IPS-11a (cell line): ENCODE measurements around the gene MCF2L2.
"Not testable (repeated sequence)": the region's sequence is repeated elsewhere in the genome, so short reads cannot be mapped to it uniquely, and the experiment has no call there.

Source experiments
- H3K4me3 ChIP-seq: one replicate; pipeline ENCODE4 v1.5.1; 2013; ENCODE audit warnings: low read depth, low read length, control low read depth

MCF2L2 gene

GRCh38 chr3:183428447-183429211 lies at the start of gene MCF2L2:
Gene MCF2L2, minus strand, starts transcription at chr3:183428619. Its CDS starts 642 bp downstream, at chr3:183427977.
- H3K4me3 ChIP-seq = peak within 1 kb of the TSS; percentile 78

- no peak overlapping the region for H3K4me3 ChIP-seq
Measured at GRCh38 chr3:183477801-183478456, 49.5 kb upstream of the MCF2L2 start.

GRCh38 chr3:183475764-183476162 lies 47.3 kb upstream of the MCF2L2 start:
- not testable (repeated sequence) for H3K4me3 ChIP-seq

- H3K4me3 ChIP-seq = no peak overlapping the region
Measured at GRCh38 chr3:183475016-183475763, 46.8 kb upstream of the MCF2L2 start.

- H3K4me3 ChIP-seq = no peak overlapping the region
Measured at GRCh38 chr3:183473969-183474368, 45.5 kb upstream of the MCF2L2 start.

GRCh38 chr3:183472155-183472554 lies 43.7 kb upstream of the MCF2L2 start:
- H3K4me3 ChIP-seq = no peak overlapping the region

GRCh38 chr3:183468424-183468823 lies 40.0 kb upstream of the MCF2L2 start:
- H3K4me3 ChIP-seq = no peak overlapping the region

GRCh38 chr3:183466575-183466974 lies 38.2 kb upstream of the MCF2L2 start:
- H3K4me3 ChIP-seq = no peak overlapping the region

GRCh38 chr3:183465710-183466109 lies 37.3 kb upstream of the MCF2L2 start:
- H3K4me3 ChIP-seq = not testable (repeated sequence)

- H3K4me3 ChIP-seq = no peak overlapping the region
Measured at GRCh38 chr3:183464480-183464879, 36.1 kb upstream of the MCF2L2 start.

- H3K4me3 ChIP-seq = no peak overlapping the region
Measured at GRCh38 chr3:183460081-183461055, 31.9 kb upstream of the MCF2L2 start.

GRCh38 chr3:183455089-183455488 lies 26.7 kb upstream of the MCF2L2 start:
- no peak overlapping the region for H3K4me3 ChIP-seq

- H3K4me3 ChIP-seq = no peak overlapping the region
Measured at GRCh38 chr3:183454064-183454463, 25.6 kb upstream of the MCF2L2 start.

- no peak overlapping the region for H3K4me3 ChIP-seq
Measured at GRCh38 chr3:183449791-183450190, 21.4 kb upstream of the MCF2L2 start.

GRCh38 chr3:183449391-183449790 lies 21.0 kb upstream of the MCF2L2 start:
- no peak overlapping the region for H3K4me3 ChIP-seq

- peak overlapping the region; percentile 94 for H3K4me3 ChIP-seq
Measured at GRCh38 chr3:183448369-183449128, 20.1 kb upstream of the MCF2L2 start.

GRCh38 chr3:183447206-183448001 lies 19.0 kb upstream of the MCF2L2 start:
- peak overlapping the region; percentile 94 for H3K4me3 ChIP-seq

- H3K4me3 ChIP-seq = peak overlapping the region; percentile 94
Measured at GRCh38 chr3:183446838-183447205, 18.4 kb upstream of the MCF2L2 start.

- no peak overlapping the region for H3K4me3 ChIP-seq
Measured at GRCh38 chr3:183444748-183445147, 16.3 kb upstream of the MCF2L2 start.
